GM12892 (cell line): ENCODE data around the gene LRRC45.

Experiments used
- POLR2A ChIP-seq: IDR thresholded peaks from 2 replicates; pipeline ENCODE4 v1.6.1; 2011; ENCODE audit warnings: low read depth, low read length, control low read depth
- POLR2AphosphoS5 ChIP-seq: IDR thresholded peaks from 2 replicates; pipeline ENCODE4 v1.6.1; 2011; ENCODE audit warnings: low read depth, low read length, control low read depth
- TAF1 ChIP-seq: IDR thresholded peaks from 2 replicates; pipeline ENCODE4 v1.6.1; 2011; ENCODE audit warnings: low read depth, mild to moderate bottlenecking, control low read depth, low read length, borderline replicate concordance

GRCh38 chr17:82006468-82007227 is 16.5 kb upstream of the LRRC45 start:
- TF ChIP-seq POLR2A (no peak), POLR2AphosphoS5 (no peak), TAF1 (no peak)
